Measurements from ENCODE around the gene ALG12. TPM values are rescaled to one million over a fixed set of nuclear protein-coding genes. Genes with fewer than 3 reads are reported as not detected.

The ALG12 gene
- polyA plus RNA-seq, 3 donors: 7.2 to 9.5 (median 9.0) TPM

- intact Hi-C loops (cut with micrococcal nuclease): no loop called here
- H3K4me3 Mint-ChIP-seq: no peak overlapping the region
- peaks cover 26 to 56% (median 37%) of the 10 kb centered on the region in 7 donors for H3K9me3 Mint-ChIP-seq
- H3K4me3 ChIP-seq (replicated peaks in 1 of 3; ENCODE audit: low read depth in 2 of 3, low read length in 3 of 3): no peak overlapping the region
- H4K20me1 ChIP-seq (ENCODE audit: insufficient read depth, low read length): peaks cover 71% of the 10 kb centered on the region
- WGBS (ENCODE audit: insufficient coverage): 97% methylated on average over 12 of the region's 17 CpGs
- H2AFZ ChIP-seq (ENCODE audit: insufficient read depth, low read depth, low read length, poor library complexity, severe bottlenecking): no peak overlapping the region
- peaks cover 100% of the 10 kb centered on the region for H3K79me2 ChIP-seq (ENCODE audit: insufficient read depth, low read length)
- H3K36me3 Mint-ChIP-seq: peaks cover 39 to 52% of the 10 kb centered on the region in 2 donors
- peaks cover 44 to 48% of the 10 kb centered on the region in 2 donors for H3K9me3 ChIP-seq (replicated peaks in 1 of 2; ENCODE audit: control insufficient read depth in 1 of 2, insufficient read depth in 1 of 2, low read length in 2 of 2)
- H3K9ac ChIP-seq (ENCODE audit: insufficient read depth, low read length, poor library complexity, severe bottlenecking): no peak overlapping the region
- peaks cover 10 to 17% of the 10 kb centered on the region in 2 donors for H3K4me1 ChIP-seq (ENCODE audit: control insufficient read depth in 1 of 2, insufficient read depth in 2 of 2, low read length in 2 of 2)
- no peak overlapping the region for H3K27ac ChIP-seq (ENCODE audit: low read depth in 1 of 2, low read length in 2 of 2)
- H3K4me2 ChIP-seq (replicated peaks; ENCODE audit: extremely low read depth, low read length, poor library complexity, severe bottlenecking): no peak overlapping the region
- no peak overlapping the region for H3K27ac Mint-ChIP-seq
- no peaks in the 10 kb centered on the region for H3K27me3 ChIP-seq (ENCODE audit: control insufficient read depth in 2 of 2, insufficient read depth in 2 of 2, low read length in 2 of 2)
- no peaks in the 10 kb centered on the region for H3K27me3 Mint-ChIP-seq (ENCODE audit: low read depth in 3 of 3)
- H3K36me3 ChIP-seq (replicated peaks in 1 of 2; ENCODE audit: control insufficient read depth in 1 of 2, insufficient read depth in 2 of 2, low read length in 2 of 2): peaks cover 0 to 28% of the 10 kb centered on the region in 2 donors
- peaks cover 19% of the 10 kb centered on the region for H3K4me1 Mint-ChIP-seq
- TF ChIP-seq, protein P1, sequence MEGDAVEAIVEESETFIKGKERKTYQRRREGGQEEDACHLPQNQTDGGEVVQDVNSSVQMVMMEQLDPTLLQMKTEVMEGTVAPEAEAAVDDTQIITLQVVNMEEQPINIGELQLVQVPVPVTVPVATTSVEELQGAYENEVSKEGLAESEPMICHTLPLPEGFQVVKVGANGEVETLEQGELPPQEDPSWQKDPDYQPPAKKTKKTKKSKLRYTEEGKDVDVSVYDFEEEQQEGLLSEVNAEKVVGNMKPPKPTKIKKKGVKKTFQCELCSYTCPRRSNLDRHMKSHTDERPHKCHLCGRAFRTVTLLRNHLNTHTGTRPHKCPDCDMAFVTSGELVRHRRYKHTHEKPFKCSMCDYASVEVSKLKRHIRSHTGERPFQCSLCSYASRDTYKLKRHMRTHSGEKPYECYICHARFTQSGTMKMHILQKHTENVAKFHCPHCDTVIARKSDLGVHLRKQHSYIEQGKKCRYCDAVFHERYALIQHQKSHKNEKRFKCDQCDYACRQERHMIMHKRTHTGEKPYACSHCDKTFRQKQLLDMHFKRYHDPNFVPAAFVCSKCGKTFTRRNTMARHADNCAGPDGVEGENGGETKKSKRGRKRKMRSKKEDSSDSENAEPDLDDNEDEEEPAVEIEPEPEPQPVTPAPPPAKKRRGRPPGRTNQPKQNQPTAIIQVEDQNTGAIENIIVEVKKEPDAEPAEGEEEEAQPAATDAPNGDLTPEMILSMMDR (IDR thresholded peaks at IDR 0.05): no peak
- DNase-seq: no peak
Observed at GRCh38 chr22:49865156-49865555, 53.1 kb downstream of the ALG12 start.

DNA sequence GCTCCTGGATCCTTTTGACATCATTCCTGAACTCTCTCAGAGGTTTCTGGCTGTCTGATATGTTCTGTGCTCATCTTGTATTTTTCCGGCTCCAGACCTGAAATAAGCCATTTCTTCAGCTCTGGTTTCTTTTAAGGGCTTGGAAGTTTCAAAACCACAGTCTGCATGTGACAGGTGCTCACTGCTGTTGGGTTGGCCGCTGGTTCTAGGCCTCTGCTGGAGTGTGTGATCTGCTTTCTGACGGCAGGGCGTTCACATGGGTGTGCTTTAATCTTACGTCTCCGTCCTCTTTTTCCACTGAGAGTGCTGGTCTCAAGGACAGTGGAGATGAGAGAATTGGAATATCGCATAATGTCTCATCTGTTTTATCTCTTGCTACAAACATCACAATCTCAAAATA, 54.3 kb downstream of the ALG12 start:
- peaks cover 33 to 38% of the 10 kb centered on the region in 2 donors for H3K9me3 ChIP-seq (replicated peaks in 1 of 2; ENCODE audit: control insufficient read depth in 1 of 2, insufficient read depth in 1 of 2, low read length in 2 of 2)
- no peak overlapping the region for H3K4me3 ChIP-seq (replicated peaks in 1 of 3; ENCODE audit: low read depth in 2 of 3, low read length in 3 of 3)
- intact Hi-C loops (cut with micrococcal nuclease): no loop called here
- no peaks in the 10 kb centered on the region for H3K27me3 ChIP-seq (ENCODE audit: control insufficient read depth in 2 of 2, insufficient read depth in 2 of 2, low read length in 2 of 2)
- H3K27ac ChIP-seq (ENCODE audit: low read depth in 1 of 2, low read length in 2 of 2): no peak overlapping the region
- Mint-ChIP-seq H3K4me1 (peaks cover 22% of the 10 kb centered on the region), H3K36me3 (peaks cover 32 to 42% of the 10 kb centered on the region in 2 donors), H3K27ac (no peak overlapping the region), H3K4me3 (no peak overlapping the region), H3K9me3 (peaks cover 20 to 46% (median 26%) of the 10 kb centered on the region in 7 donors), H3K27me3 (ENCODE audit: low read depth in 3 of 3) (no peaks in the 10 kb centered on the region)
- TF ChIP-seq, protein P1 (IDR thresholded peaks at IDR 0.05): no peak
- no peak for DNase-seq
- peaks cover 63% of the 10 kb centered on the region for H4K20me1 ChIP-seq (ENCODE audit: insufficient read depth, low read length)
- 29% methylated on average over 2 of the region's 7 CpGs for WGBS (ENCODE audit: insufficient coverage)
- H2AFZ ChIP-seq (ENCODE audit: insufficient read depth, low read depth, low read length, poor library complexity, severe bottlenecking): no peak overlapping the region
- peaks cover 0 to 23% of the 10 kb centered on the region in 2 donors for H3K36me3 ChIP-seq (replicated peaks in 1 of 2; ENCODE audit: control insufficient read depth in 1 of 2, insufficient read depth in 2 of 2, low read length in 2 of 2)
- no peak overlapping the region for H3K4me2 ChIP-seq (replicated peaks; ENCODE audit: extremely low read depth, low read length, poor library complexity, severe bottlenecking)
- peaks cover 100% of the 10 kb centered on the region for H3K79me2 ChIP-seq (ENCODE audit: insufficient read depth, low read length)
- H3K9ac ChIP-seq (ENCODE audit: insufficient read depth, low read length, poor library complexity, severe bottlenecking): no peak overlapping the region
- peaks cover 10 to 17% of the 10 kb centered on the region in 2 donors for H3K4me1 ChIP-seq (ENCODE audit: control insufficient read depth in 1 of 2, insufficient read depth in 2 of 2, low read length in 2 of 2)

All from CD14-positive monocyte (primary cell).